ENCODE results near the gene ADNP. TPM values are rescaled to one million over a fixed set of nuclear protein-coding genes. Genes with fewer than 3 reads are reported as not detected.

The ADNP gene
- total RNA-seq, 4 donors from 2014 or later: 40.2 to 57.9 (median 47.4) TPM

DNA sequence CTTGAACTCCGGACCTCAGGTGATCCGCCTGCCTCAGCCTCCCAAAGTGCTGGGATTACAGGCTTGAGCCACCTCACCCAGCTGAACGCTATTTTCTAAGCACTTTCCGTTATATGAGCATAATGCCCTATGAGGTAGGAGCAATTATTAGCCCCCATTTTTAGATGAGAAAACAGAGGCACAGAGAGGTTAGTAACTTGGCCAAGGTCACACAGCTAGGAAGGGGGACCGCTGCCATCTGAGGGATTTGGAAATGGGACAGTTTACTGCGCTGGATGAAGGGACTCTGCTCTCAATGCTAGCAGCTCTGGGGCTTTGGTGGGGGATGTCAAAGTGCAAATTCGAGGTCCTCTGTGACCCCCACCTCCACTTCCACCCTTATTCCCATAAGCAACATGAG is 73.9 kb downstream of the ADNP start:
- DNase-seq (ENCODE audit: low spot score in 2 of 2): no peak
- H3K4me1 ChIP-seq: no peaks in the 10 kb centered on the region
- H3K9me3 ChIP-seq: no peaks in the 10 kb centered on the region
- TF ChIP-seq EP300 (IDR thresholded peaks at IDR 0.05) (no peak), POLR2A (IDR thresholded peaks at IDR 0.05) (no peak)
- TF ChIP-seq, protein P1, sequence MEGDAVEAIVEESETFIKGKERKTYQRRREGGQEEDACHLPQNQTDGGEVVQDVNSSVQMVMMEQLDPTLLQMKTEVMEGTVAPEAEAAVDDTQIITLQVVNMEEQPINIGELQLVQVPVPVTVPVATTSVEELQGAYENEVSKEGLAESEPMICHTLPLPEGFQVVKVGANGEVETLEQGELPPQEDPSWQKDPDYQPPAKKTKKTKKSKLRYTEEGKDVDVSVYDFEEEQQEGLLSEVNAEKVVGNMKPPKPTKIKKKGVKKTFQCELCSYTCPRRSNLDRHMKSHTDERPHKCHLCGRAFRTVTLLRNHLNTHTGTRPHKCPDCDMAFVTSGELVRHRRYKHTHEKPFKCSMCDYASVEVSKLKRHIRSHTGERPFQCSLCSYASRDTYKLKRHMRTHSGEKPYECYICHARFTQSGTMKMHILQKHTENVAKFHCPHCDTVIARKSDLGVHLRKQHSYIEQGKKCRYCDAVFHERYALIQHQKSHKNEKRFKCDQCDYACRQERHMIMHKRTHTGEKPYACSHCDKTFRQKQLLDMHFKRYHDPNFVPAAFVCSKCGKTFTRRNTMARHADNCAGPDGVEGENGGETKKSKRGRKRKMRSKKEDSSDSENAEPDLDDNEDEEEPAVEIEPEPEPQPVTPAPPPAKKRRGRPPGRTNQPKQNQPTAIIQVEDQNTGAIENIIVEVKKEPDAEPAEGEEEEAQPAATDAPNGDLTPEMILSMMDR (IDR thresholded peaks at IDR 0.05): no peak
- no peaks in the 10 kb centered on the region for H3K27me3 ChIP-seq
- H3K36me3 ChIP-seq: no peaks in the 10 kb centered on the region
- H3K4me3 ChIP-seq: no peak overlapping the region
- no peak overlapping the region for H3K27ac ChIP-seq
- 90 to 94% methylated on average over 7 of the region's 7 CpGs for WGBS, 2 donors

DNA sequence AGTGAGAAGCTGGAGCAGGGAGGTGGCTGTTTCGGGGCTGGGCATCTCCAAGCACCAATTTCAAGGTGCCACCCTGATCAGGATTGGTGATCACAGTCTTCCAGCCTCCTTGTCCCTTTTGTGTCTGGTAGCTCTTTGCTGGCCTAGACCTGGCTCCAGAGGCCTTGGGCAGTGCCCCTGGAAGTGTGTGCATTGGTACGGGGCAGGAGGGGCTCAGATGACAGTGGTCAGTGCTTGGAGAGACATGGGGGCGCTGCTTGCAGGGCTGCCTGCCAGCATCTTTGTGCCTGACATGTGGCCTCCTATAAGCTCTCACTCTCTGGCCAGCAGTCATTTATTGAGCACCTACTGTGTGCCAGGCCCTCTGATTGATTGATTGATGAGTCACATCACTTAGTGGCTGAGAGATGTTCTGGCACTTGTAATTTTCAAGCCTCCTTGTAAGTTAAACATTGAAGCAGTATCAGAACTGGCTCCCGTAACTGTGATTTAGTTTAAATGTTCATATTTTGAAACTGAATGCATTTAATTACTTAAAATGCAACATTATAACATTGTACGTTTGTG is 74.7 kb downstream of the ADNP start:
- no peak for DNase-seq (ENCODE audit: low spot score in 2 of 2)
- H3K36me3 ChIP-seq: no peaks in the 10 kb centered on the region
- no peak for TF ChIP-seq EP300 (IDR thresholded peaks at IDR 0.05)
- no peak for TF ChIP-seq POLR2A (IDR thresholded peaks at IDR 0.05)
- TF ChIP-seq, protein P1 (IDR thresholded peaks at IDR 0.05): no peak
- no peaks in the 10 kb centered on the region for H3K27me3 ChIP-seq
- no peaks in the 10 kb centered on the region for H3K9me3 ChIP-seq
- no peak overlapping the region for H3K4me3 ChIP-seq
- H3K27ac ChIP-seq: no peak overlapping the region
- WGBS, 2 donors: 80 to 87% methylated on average over 5 of the region's 5 CpGs
- no peaks in the 10 kb centered on the region for H3K4me1 ChIP-seq

DNA sequence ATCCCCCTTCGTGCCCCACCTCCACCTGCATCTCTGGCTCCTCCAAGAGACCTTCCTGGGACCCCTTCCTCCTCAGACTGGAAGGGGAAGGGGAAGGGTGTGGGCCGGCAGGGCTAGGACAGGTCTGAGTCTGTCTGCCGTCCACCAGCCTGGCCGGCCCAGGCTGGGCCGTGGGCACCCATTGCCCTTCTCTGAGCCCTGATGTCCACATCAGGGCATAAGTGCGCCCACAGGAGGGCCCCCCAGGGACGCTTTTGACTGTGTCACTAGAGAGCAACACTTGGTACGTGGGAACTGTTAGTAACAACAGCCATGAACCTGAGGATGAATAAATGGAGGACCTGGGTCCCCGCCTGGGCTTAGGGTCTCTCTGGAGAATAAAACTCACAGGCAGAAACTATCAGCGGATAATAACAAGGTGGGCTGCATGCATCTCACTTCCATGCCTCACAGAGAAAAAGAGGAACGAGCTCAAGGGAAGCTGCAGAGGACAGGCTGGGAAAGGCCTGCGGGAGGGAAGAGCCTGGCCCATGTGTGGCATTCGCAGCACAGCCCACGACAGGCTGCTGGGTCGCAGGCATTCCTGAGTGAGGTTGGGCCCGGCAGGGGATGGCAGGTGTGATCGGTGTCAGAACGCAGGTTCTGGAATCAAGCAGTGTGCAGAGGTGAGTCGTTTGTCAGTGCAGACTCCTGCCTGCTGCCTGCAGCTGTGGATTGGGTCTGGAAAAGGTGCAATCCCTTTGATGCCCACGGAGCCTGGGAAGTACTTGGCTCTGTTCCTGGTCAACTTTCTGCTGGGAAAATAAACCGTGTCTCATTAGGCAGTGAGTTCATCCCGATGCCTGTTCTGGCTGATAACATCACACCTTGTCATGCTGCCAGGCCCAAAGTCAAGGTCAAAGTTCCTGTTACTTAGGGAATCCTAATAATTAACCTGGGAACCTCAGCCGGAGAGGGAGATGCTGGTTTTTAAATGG is 75.5 kb downstream of the ADNP start:
- H3K36me3 ChIP-seq: no peaks in the 10 kb centered on the region
- TF ChIP-seq POLR2A (IDR thresholded peaks at IDR 0.05) (no peak), EP300 (IDR thresholded peaks at IDR 0.05) (no peak)
- TF ChIP-seq, protein P1 (IDR thresholded peaks at IDR 0.05): no peak
- WGBS, 2 donors: 59 to 65% methylated on average over 21 to 23 of the region's 23 CpGs
- no peak overlapping the region for H3K4me3 ChIP-seq
- no peak overlapping the region for H3K27ac ChIP-seq
- H3K27me3 ChIP-seq: no peaks in the 10 kb centered on the region
- H3K9me3 ChIP-seq: no peaks in the 10 kb centered on the region
- DNase-seq (ENCODE audit: low spot score in 2 of 2): no peak
- no peaks in the 10 kb centered on the region for H3K4me1 ChIP-seq

DNA sequence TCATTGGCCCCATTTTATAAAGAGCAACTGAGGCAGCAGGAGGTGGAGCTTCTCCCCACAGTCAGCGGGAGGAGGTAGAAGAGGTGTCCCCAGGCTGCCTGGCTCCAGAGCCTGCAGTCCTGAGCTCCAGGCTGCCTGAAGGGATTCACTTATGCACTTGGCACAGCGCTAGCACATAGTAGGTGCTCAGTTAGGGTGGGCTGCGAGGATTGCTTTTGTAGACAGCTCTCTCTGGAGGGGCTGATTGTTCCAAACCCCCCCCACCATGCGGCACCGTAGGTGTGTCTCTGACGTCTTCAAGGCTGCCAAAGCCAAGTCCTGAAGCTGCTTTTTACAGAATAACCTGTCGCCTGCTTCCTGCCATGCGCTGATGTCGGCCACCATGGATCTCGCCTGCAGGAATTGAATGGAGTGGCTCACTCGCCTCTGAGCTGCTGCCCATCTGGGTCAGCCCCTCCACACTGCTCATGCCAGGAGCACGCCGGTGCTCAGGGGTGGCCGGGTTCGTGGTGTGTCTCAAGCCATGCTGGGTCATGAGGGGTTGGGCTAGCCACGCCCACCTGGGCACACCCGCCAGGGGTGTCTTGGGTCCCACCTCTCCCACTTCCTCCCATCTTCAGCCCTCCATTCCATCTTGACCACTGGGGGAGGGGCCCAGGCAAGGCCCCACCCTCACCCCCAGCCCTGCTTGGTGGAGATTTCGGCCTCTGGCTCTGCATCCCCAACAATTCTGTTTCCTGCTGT is 76.6 kb downstream of the ADNP start:
- Histone ChIP-seq H3K4me3 (no peak overlapping the region), H3K36me3 (no peaks in the 10 kb centered on the region), H3K9me3 (no peaks in the 10 kb centered on the region), H3K27me3 (no peaks in the 10 kb centered on the region), H3K27ac (no peak overlapping the region), H3K4me1 (no peaks in the 10 kb centered on the region)
- DNase-seq (ENCODE audit: low spot score in 2 of 2): no peak
- WGBS, 2 donors: 77 to 80% methylated on average over 9 to 16 of the region's 18 CpGs
- TF ChIP-seq EP300 (IDR thresholded peaks at IDR 0.05) (no peak), POLR2A (IDR thresholded peaks at IDR 0.05) (no peak)
- TF ChIP-seq, protein P1 (IDR thresholded peaks at IDR 0.05): no peak
